Stimulated activated CD4-positive, alpha-beta T cell treated with anti-CD3 and anti-CD28 coated beads, Interleukin-2, amount 100 ng/mL, for 4 hours (primary cell): ENCODE data around the gene ZNF567.

Experiments used
- DNase-seq: peaks from one replicate; pipeline ENCODE4 v3.0.0-alpha.2; 2020; ENCODE audit warnings: low read depth

ZNF567 gene

GRCh38 chr19:36750066-36750691, 62.8 kb downstream of the ZNF567 start:
- no peak for DNase-seq
